H1 (cell line): ENCODE data around the gene COPZ1. TPM values are rescaled to one million over a fixed set of nuclear protein-coding genes. Genes with fewer than 3 reads are reported as not detected.

ENCODE experiments used
- CTCF ChIA-PET: fragments of 300-600 bp; sonication (Branson Sonifier 250); formaldehyde crosslinking; loops from one replicate; lab custom pipeline; 2021; ENCODE audit not compliant: partially characterized antibody; lab: Charles Lee
- POLR2A ChIA-PET: fragments of 300-600 bp; sonication (Branson Sonifier 250); formaldehyde crosslinking; loops from one replicate; lab custom pipeline; 2021; ENCODE audit warnings: inconsistent platforms; ENCODE audit not compliant: partially characterized antibody; lab: Charles Lee
- DNase-seq, 2 experiments: peaks; one replicate each; pipeline versions ENCODE4 v3.0.0 to v3.0.0-alpha.2; 2010 to 2022; ENCODE audit warnings: low spot score in 2 of 2, low read depth in 1 of 2, mixed read lengths in 1 of 2
- FAIRE-seq: peaks from 2 replicates; lab custom pipeline; 2011; peaks lifted over from hg19 to GRCh38; lab: Jason Lieb, UNC
- H2AFZ ChIP-seq: 2 replicates; pipeline ENCODE4 v1.8.1; 2012; ENCODE audit warnings: low read length, inconsistent platforms
- H2AK5ac ChIP-seq: 2 replicates; pipeline ENCODE4 v1.6.1; 2013; ENCODE audit warnings: low read depth, low read length
- H2BK120ac ChIP-seq: replicated peaks from 2 replicates; pipeline ENCODE3; 2013; ENCODE audit warnings: low read depth, low read length, inconsistent platforms
- H2BK12ac ChIP-seq: 2 replicates; pipeline ENCODE4 v1.6.1; 2013; ENCODE audit warnings: low read depth, low read length
- H2BK15ac ChIP-seq: 2 replicates; pipeline ENCODE4 v1.6.1; 2013; ENCODE audit warnings: low read length
- H2BK20ac ChIP-seq: 2 replicates; pipeline ENCODE4 v1.6.1; 2013; ENCODE audit warnings: low read length
- H2BK5ac ChIP-seq: 2 replicates; pipeline ENCODE4 v1.6.1; 2013; ENCODE audit warnings: low read depth, low read length
- H3K14ac ChIP-seq: 2 replicates; pipeline ENCODE4 v1.6.1; 2013; ENCODE audit warnings: inconsistent platforms; ENCODE audit not compliant: insufficient read length
- H3K18ac ChIP-seq: 2 replicates; pipeline ENCODE4 v1.6.1; 2013; ENCODE audit warnings: low read length; ENCODE audit errors: extremely low read depth
- H3K23ac ChIP-seq: 2 replicates; pipeline ENCODE4 v1.6.1; 2013; ENCODE audit warnings: inconsistent platforms; ENCODE audit not compliant: insufficient read length
- H3K23me2 ChIP-seq: 2 replicates; pipeline ENCODE4 v1.6.1; 2013; ENCODE audit warnings: low read depth, low read length
- H3K27ac ChIP-seq: 2 replicates; pipeline ENCODE4 v1.6.1; 2011; ENCODE audit warnings: low read depth, low read length, inconsistent platforms
- H3K27me3 ChIP-seq, 4 experiments: replicated peaks in 1 of 4; 1 replicate in 1 of 4; 2 replicates in 3 of 4; pipeline versions ENCODE4 v1.6.1 to v1.8.1; 2011 to 2013; ENCODE audit warnings: low read length in 3 of 4, mild to moderate bottlenecking in 3 of 4, inconsistent platforms in 2 of 4, mixed read lengths in 2 of 4, moderate library complexity in 1 of 4; ENCODE audit not compliant: control insufficient read depth in 3 of 4, insufficient read depth in 3 of 4; ENCODE audit errors: extremely low read depth in 1 of 4
- H3K36me3 ChIP-seq, 4 experiments: 2 replicates each; pipeline versions ENCODE4 v1.6.1 to v1.8.1; 2011 to 2013; ENCODE audit warnings: mild to moderate bottlenecking in 4 of 4, low read length in 3 of 4, moderate library complexity in 2 of 4, control low read depth in 1 of 4, inconsistent platforms in 1 of 4; ENCODE audit not compliant: insufficient read depth in 4 of 4, control insufficient read depth in 2 of 4
- H3K4ac ChIP-seq: replicated peaks from 2 replicates; pipeline ENCODE3; 2013; ENCODE audit warnings: low read length, low read depth, mixed read lengths, inconsistent platforms; ENCODE audit not compliant: insufficient read length
- H3K4me1 ChIP-seq, 4 experiments: replicated peaks in 1 of 4; 1 replicate in 1 of 4; 2 replicates in 3 of 4; pipeline versions ENCODE4 v1.6.1 to v1.8.1; 2011 to 2013; ENCODE audit warnings: low read length in 3 of 4, inconsistent platforms in 2 of 4, mixed read lengths in 1 of 4; ENCODE audit not compliant: insufficient read depth in 4 of 4, control insufficient read depth in 3 of 4
- H3K4me2 ChIP-seq, 2 experiments: 2 replicates each; pipeline versions ENCODE4 v1.6.1 to v1.8.1; 2011 to 2013; ENCODE audit warnings: low read depth in 2 of 2, low read length in 2 of 2, control low read depth in 1 of 2, inconsistent platforms in 1 of 2, mild to moderate bottlenecking in 1 of 2; ENCODE audit not compliant: insufficient read depth in 1 of 2
- H3K4me3 ChIP-seq, 4 experiments: fragments of 200-600, 300-600 bp in 1 of 4; sonication (generic), shearing (Covaris generic), sonication (Bioruptor Twin) in 1 of 4; 2 replicates each; pipeline versions ENCODE4 v1.5.1 to v1.8.1; 2011 to 2016; ENCODE audit warnings: low read length in 4 of 4, low read depth in 3 of 4, control low read depth in 2 of 4, inconsistent platforms in 2 of 4, mild to moderate bottlenecking in 2 of 4, mixed read lengths in 1 of 4, moderate library complexity in 1 of 4; ENCODE audit not compliant: insufficient read depth in 2 of 4; ENCODE audit errors: extremely low read depth in 1 of 4
- H3K56ac ChIP-seq: replicated peaks from 2 replicates; pipeline ENCODE3; 2013; ENCODE audit warnings: low read depth, mild to moderate bottlenecking, mixed read lengths, low read length, inconsistent platforms; ENCODE audit not compliant: insufficient read length
- H3K79me1 ChIP-seq: 2 replicates; pipeline ENCODE4 v1.6.1; 2013; ENCODE audit warnings: low read depth, low read length, control low read depth
- H3K79me2 ChIP-seq, 2 experiments: 2 replicates each; pipeline versions ENCODE4 v1.6.1 to v1.8.1; 2012 to 2013; ENCODE audit warnings: low read length in 2 of 2, mild to moderate bottlenecking in 2 of 2, inconsistent platforms in 1 of 2; ENCODE audit not compliant: insufficient read depth in 2 of 2, control insufficient read depth in 1 of 2
- H3K9ac ChIP-seq, 4 experiments: replicated peaks in 1 of 4; 1 replicate in 1 of 4; 2 replicates in 3 of 4; pipeline versions ENCODE4 v1.6.1 to v1.8.1; 2011 to 2013; ENCODE audit warnings: low read depth in 3 of 4, low read length in 3 of 4, control low read depth in 2 of 4, mild to moderate bottlenecking in 2 of 4, moderate library complexity in 2 of 4, inconsistent platforms in 1 of 4; ENCODE audit errors: extremely low read depth in 1 of 4
- H3K9me3 ChIP-seq, 2 experiments: 2 replicates each; pipeline versions ENCODE4 v1.6.1 to v1.8.1; 2012 to 2013; ENCODE audit warnings: mild to moderate bottlenecking in 2 of 2, moderate library complexity in 2 of 2, control low read depth in 1 of 2, inconsistent platforms in 1 of 2, low read depth in 1 of 2, low read length in 1 of 2, mixed read lengths in 1 of 2; ENCODE audit not compliant: insufficient read depth in 2 of 2
- H4K20me1 ChIP-seq, 2 experiments: replicated peaks in 1 of 2; 2 replicates each; pipeline versions ENCODE3 to v1.8.1; 2011 to 2013; ENCODE audit warnings: inconsistent platforms in 2 of 2, low read length in 2 of 2, mild to moderate bottlenecking in 1 of 2; ENCODE audit not compliant: insufficient read depth in 2 of 2, control insufficient read depth in 1 of 2
- H4K5ac ChIP-seq: 2 replicates; pipeline ENCODE4 v1.6.1; 2013; ENCODE audit warnings: low read length, low read depth, mixed read lengths, inconsistent platforms; ENCODE audit not compliant: insufficient read length
- H4K8ac ChIP-seq: 2 replicates; pipeline ENCODE4 v1.8.0; 2013; ENCODE audit warnings: mild to moderate bottlenecking, moderate library complexity, low read length, inconsistent platforms; ENCODE audit not compliant: insufficient read depth; ENCODE audit errors: extremely low read depth
- H4K91ac ChIP-seq: replicated peaks from 2 replicates; pipeline ENCODE3; 2013; ENCODE audit warnings: low read length, mixed read lengths, inconsistent platforms; ENCODE audit not compliant: insufficient read length
- ASH2L ChIP-seq: fragments of 200-600, 300-600 bp; sonication (generic); IDR thresholded peaks from one replicate; pipeline ENCODE4 v1.7.1; 2017; ENCODE audit warnings: low read length
- BRCA1 ChIP-seq: IDR thresholded peaks from 2 replicates; pipeline ENCODE4 v1.6.1; 2012; ENCODE audit warnings: low read depth, low read length, improper control_type of control experiment
- CBX8 ChIP-seq: fragments of 300-800, 300-1000 bp; sonication (generic); IDR thresholded peaks from 2 replicates; pipeline ENCODE4 v1.7.1; 2016; ENCODE audit warnings: low read depth, low read length, borderline replicate concordance
- JUN ChIP-seq: IDR thresholded peaks from 2 replicates; pipeline ENCODE4 v1.6.1; 2011; ENCODE audit warnings: low read depth, mild to moderate bottlenecking, improper control_type of control experiment, low read length
- KDM4A ChIP-seq: IDR thresholded peaks from one replicate; pipeline ENCODE4 v1.7.1; 2012; ENCODE audit warnings: low read depth, mild to moderate bottlenecking, moderate library complexity, low read length, inconsistent platforms; ENCODE audit not compliant: severe bottlenecking
- KDM5A ChIP-seq: fragments of 200-600 bp; IDR thresholded peaks from 2 replicates; pipeline ENCODE4 v1.7.1; 2012; ENCODE audit warnings: mild to moderate bottlenecking, low read length, inconsistent platforms, mixed read lengths
- POU5F1 ChIP-seq: IDR thresholded peaks from 2 replicates; pipeline ENCODE4 v1.6.1; 2011; ENCODE audit warnings: low read depth, mild to moderate bottlenecking, low read length, moderate library complexity
- RAD21 ChIP-seq, 2 experiments: IDR thresholded peaks in 1 of 2; conservative IDR thresholded peaks in 1 of 2; 2 replicates each; pipeline ENCODE4 v1.6.1; 2011; ENCODE audit warnings: low read depth in 2 of 2, low read length in 2 of 2, improper control_type of control experiment in 1 of 2, inconsistent platforms in 1 of 2, mild to moderate bottlenecking in 1 of 2, moderate library complexity in 1 of 2
- SP1 ChIP-seq: IDR thresholded peaks from 2 replicates; pipeline ENCODE4 v1.6.1; 2011; ENCODE audit warnings: low read depth, low read length
- SRF ChIP-seq: IDR thresholded peaks from 2 replicates; pipeline ENCODE4 v1.6.1; 2011; ENCODE audit warnings: mild to moderate bottlenecking, low read depth, low read length, moderate library complexity
- SUZ12 ChIP-seq: fragments of 200-600 bp; sonication (generic); IDR thresholded peaks from 2 replicates; pipeline ENCODE4 v1.6.1; 2012; ENCODE audit warnings: mild to moderate bottlenecking, inconsistent platforms, low read length, moderate library complexity, mixed read lengths
- WGBS, 2 experiments: shearing (Covaris generic) in 1 of 2; methylation state at CpG; one replicate each; pipeline versions ENCODE4 v1.1.6 to v1.1.7; 2013 to 2015; ENCODE audit warnings: low lambda C conversion rate in 2 of 2, mixed read lengths in 2 of 2, inconsistent platforms in 1 of 2, low coverage in 1 of 2, missing lambda C conversion rate in 1 of 2; ENCODE audit not compliant: insufficient replicate concordance in 2 of 2, insufficient coverage in 1 of 2, insufficient read length in 1 of 2; ENCODE audit errors: extremely low coverage in 1 of 2, missing lambda C conversion rate in 1 of 2; 5-methylcytosine and 5-hydroxymethylcytosine counted together
- polyA plus RNA-seq, 7 experiments: library from polyadenylated mRNA; depleted of rRNA in 3 of 7; stranded (reverse) in 5 of 7; unstranded in 2 of 7; fragments of >200 nt in 5 of 7; fragments of 200-250 nt in 2 of 7; gene quantifications; 1 replicate in 5 of 7; 2 replicates in 1 of 7; 4 replicates in 1 of 7; pipeline versions ENCODE4 v1.2.1 to v1.2.3, GENCODE V29; 2011 to 2013; ENCODE audit warnings: missing spikeins in 2 of 7, mixed read lengths in 2 of 7
- total RNA-seq: library from RNA; stranded (reverse); fragmentation: NEBNext Ultra II Directional; extraction: Animal tissue kit (Norgen Biotek cat#: 25700); gene quantifications from 2 replicates; pipeline ENCODE4 v1.2.1, GENCODE V29; 2021

Gene COPZ1
- total and polyA plus RNA-seq, 2 of the 8 experiments (the other 6 are each of a cell fraction or from before 2014, with no cell fraction given) = 103 to 133 TPM

DNA sequence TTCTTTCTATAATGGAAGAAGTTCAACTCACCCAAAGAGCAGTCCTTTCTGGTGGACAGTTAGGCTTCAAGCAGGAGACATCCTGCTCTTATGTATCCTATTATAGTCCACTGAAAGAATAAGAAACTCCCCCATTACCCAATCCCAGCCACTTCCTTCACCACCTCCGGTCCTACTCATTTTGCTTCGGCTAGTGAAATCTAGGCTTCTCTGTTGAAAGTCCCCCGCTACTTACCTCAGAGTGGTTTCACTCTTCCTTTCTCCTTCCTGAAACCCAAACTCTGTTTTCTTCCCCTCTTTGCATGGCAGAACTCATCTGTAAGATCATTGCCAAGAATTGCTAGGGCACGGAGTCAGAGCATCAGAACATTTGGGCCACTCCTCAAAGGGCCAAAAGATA, 39.5 kb downstream of the COPZ1 start, which contains the start of gene GPR84:
GPR84 (minus strand) TSS at position 74 of the 400 bp plus-strand sequence. CDS start 635 bp downstream, outside the sequence.
- H3K9ac ChIP-seq = no peak within 1 kb of the TSS
- H2BK15ac ChIP-seq = no peak within 1 kb of the TSS
- H3K23ac ChIP-seq = no peak within 1 kb of the TSS
- no peak within 1 kb of the TSS for H2BK20ac ChIP-seq
- peaks cover 8% of the 10 kb centered on the region for H3K23me2 ChIP-seq
- H3K4me1 ChIP-seq = peaks cover 0 to 12% (median 5%) of the 10 kb centered on the region in 4 experiments; a peak in 5 of 7 replicates
- no peak within 1 kb of the TSS for H2AK5ac ChIP-seq
- H2BK5ac ChIP-seq = no peak within 1 kb of the TSS
- H3K36me3 ChIP-seq = no peaks in the 10 kb centered on the region
- H4K91ac ChIP-seq = no peak within 1 kb of the TSS
- H3K4ac ChIP-seq = no peak within 1 kb of the TSS
- WGBS, 2 experiments = 94% methylated on average over 4 of the region's 4 CpGs; no CpG with 5 or more reads in 1 of the 2 experiments
- H3K14ac ChIP-seq = no peak within 1 kb of the TSS
- H3K27ac ChIP-seq = no peak within 1 kb of the TSS
- H2AFZ ChIP-seq = no peak within 1 kb of the TSS
- H3K27me3 ChIP-seq = peaks cover 0 to 12% (median 8%) of the 10 kb centered on the region in 4 experiments; a peak in 5 of 7 replicates
- no peaks in the 10 kb centered on the region for H4K20me1 ChIP-seq
- no peak within 1 kb of the TSS for H3K4me2 ChIP-seq
- DNase-seq (no peak), FAIRE-seq (no peak)
- no peaks in the 10 kb centered on the region for H3K79me1 ChIP-seq
- H2BK12ac ChIP-seq = no peak within 1 kb of the TSS; the same call in 1 of the 2 replicates
- no peak within 1 kb of the TSS for H3K56ac ChIP-seq
- H3K9me3 ChIP-seq = no peaks in the 10 kb centered on the region
- no peak within 1 kb of the TSS for H3K18ac ChIP-seq
- no peak within 1 kb of the TSS for H4K8ac ChIP-seq
- H4K5ac ChIP-seq = no peak within 1 kb of the TSS
- CTCF ChIA-PET = no interaction called here
- no peak for TF ChIP-seq SUZ12
- no peak for TF ChIP-seq RAD21 (IDR thresholded peaks at IDR 0.05 in 1 of 2, conservative IDR thresholded peaks at IDR 0.05 in 1 of 2; ENCODE audit: low read depth in 2 of 2, low read length in 2 of 2)
- no peak for TF ChIP-seq SRF
- no peak for TF ChIP-seq BRCA1
- TF ChIP-seq POU5F1 = no peak
- TF ChIP-seq SP1 = no peak
- no peak for TF ChIP-seq JUN
- TF ChIP-seq KDM5A = no peak
- no peak for TF ChIP-seq CBX8
- no peak for TF ChIP-seq ASH2L
- no peak for TF ChIP-seq KDM4A
- no peak within 1 kb of the TSS for H3K4me3 ChIP-seq
- H3K79me2 ChIP-seq = no peaks in the 10 kb centered on the region
- POLR2A ChIA-PET = no interaction called here
- no peak within 1 kb of the TSS for H2BK120ac ChIP-seq
